HG02938 (cell line): ENCODE results near the gene KIAA2012.
A peak's percentile ranks its signal among the peaks of the same experiment; 100 is the strongest.
"Not testable (repeated sequence)": the region's sequence is repeated elsewhere in the genome, so short reads cannot be mapped to it uniquely, and the experiment has no call there.

Experiments used
- ATAC-seq: cut with Tn5 transposase; IDR thresholded peaks from one replicate; pipeline ENCODE4 v1.9.1; 2021; ENCODE audit warnings: mild to moderate bottlenecking, moderate library complexity; ENCODE audit not compliant: unreplicated experiment

KIAA2012 gene

DNA sequence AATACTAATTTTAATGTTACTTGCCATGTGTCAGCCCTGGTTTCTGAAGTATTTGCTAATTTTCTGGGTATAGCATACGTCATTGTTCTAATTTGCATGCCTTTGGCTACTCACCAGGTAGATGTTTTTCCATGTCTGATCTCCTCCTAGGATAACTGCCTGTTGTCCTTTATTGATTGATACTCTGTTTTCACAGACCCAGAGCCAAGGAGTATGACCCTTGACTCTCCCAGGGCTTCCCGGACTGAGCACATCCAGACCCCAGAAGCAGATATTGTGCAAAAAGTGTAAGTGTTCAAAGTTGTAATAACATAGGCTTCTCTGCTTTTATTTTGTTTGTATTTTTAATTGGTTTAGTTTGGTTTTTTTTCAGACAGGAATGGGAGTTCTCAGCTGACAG lies 111.5 kb downstream of the KIAA2012 start:
- ATAC-seq, result no peak

DNA sequence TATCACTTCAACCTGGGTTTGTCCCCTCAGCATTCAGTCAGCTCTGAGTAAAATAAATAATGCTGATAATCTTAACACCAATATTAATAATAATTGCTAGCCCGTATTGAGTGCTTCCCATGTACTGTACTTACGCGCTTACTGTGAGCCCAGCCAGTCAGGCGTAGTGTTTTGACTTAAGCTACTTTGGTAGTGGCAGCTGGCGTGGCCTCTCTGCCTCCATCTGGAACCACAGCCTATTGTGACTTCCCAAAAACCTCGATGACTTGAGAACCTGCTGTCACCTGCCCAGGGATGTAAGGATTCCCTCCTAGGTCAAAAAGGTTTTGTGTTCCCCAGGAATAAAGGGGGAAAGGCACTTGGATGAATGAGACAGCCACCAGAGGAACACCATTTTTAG lies 112.1 kb downstream of the KIAA2012 start:
- ATAC-seq, result no peak

DNA sequence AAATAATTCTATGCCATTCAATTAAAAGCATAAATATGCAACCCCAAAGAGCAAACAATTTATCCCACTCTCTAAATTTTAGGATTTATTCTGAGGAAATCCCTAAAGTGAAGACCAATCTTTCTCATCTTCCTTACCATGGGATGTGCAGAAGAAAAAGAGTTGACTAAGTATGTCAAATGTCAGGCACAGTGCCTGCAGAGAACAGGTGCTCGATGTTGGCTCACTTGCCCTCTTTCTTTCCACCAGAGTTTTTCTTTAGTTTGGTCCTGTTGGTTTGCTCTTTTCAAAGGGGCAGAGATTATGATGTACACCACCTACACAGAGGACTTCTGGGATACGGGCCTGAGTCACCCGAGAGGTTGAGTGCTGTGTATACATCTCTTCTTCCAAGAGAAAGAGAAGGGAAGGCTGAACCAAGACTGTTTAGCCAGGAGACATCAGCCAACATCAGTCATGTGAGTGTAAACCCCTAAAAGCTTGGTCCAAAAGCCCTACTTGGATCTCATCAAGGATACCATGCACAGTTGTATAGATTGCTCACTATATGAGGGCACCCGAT lies 113.7 kb downstream of the KIAA2012 start:
- ATAC-seq, result no peak

DNA sequence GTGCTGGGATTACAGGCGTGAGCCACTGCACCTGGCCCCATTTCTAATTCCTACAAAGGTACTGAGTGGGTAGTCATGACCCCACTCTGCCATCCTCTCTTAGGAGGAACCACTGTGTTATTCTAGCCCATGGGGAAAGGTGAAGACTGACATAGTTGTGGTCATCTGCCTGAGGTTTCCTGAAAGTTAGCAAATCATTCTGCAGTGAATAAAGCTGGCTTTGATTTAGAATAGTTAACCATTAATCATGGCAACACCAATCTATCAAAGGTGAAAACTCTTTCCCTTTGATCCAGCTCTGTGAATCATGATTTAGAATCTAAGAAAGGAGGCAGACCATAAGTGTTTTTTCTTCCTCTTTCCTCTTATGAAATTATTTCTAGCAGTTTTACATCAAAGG lies 114.5 kb downstream of the KIAA2012 start:
- ATAC-seq, result no peak

DNA sequence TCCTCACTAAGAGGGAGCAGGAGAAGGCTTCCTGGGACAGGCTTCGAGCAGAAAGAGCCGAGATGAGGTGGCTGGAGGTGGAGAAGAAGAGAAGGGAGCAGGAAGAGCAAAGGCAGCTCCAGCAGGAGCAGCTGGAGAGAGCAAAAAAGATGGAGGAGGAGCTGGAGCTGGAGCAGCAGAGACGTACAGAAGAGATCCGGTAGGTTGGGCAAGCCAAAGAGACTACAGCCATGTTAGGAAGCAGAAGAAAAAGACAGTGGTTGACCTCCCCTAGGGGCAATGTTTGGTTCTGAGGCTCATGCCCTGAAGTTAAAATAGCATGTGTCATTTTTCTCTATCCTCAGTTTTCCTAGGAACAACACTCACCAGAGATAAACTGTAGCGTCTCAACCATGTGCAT lies 120.2 kb downstream of the KIAA2012 start:
- ATAC-seq, result no peak

DNA sequence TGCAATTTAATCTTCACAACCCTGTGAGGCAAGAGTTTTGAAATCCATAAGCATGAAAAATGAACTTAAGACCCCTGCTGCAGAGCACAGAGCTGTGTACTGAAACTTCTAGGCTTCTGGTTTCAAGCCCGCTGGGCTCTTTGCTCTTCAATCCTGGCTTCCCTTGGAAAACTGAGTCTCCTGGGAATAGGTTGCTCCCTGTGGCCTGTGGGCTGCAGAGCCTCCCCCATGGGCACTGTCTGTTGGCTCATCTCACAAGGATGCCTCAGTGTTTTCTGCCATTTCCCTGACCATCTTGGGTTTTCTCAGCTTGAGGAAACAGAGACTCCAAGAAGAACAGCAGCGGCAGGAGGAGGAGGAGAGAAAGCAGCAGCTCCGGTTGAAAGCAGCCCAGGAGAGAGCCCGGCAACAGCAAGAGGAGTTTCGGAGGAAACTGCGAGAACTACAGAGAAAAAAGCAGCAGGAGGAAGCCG lies 120.9 kb downstream of the KIAA2012 start:
- no peak for ATAC-seq

DNA sequence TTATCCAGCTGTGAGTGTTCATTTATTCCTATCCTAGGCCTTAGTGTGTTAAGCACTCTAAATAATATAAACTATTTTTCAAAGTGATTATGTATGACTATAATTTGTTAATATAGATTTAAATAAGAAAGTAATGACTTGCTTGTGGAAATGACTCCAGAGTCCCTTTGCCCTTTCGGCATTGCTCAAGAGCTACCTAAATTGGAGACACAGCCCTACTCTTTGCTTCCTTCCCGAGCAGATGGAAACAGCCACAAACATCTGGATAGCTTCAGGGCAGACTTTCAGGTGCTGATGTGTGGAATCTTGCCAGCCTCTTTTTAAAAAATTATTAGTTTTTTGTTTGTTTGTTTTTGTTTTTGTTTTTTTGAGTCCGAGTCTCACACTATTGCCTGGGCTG lies 121.4 kb downstream of the KIAA2012 start:
- no peak for ATAC-seq

DNA sequence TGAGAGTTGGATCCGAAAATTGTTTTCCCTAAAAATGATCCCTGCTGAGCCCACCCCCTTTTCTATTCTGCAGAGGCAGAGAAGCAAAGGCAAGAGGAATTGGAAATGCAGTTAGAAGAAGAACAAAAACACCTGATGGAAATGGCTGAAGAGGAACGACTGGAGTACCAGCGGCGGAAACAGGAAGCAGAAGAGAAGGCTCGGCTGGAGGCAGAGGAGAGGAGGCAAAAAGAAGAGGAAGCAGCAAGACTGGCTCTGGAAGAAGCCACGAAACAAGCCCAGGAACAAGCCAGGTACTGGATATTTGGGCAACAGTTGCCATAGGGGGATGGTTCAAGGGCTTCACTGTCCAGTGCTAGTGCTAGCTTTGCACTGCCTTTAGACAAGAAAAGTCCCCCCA lies 123.7 kb downstream of the KIAA2012 start:
- no peak for ATAC-seq

DNA sequence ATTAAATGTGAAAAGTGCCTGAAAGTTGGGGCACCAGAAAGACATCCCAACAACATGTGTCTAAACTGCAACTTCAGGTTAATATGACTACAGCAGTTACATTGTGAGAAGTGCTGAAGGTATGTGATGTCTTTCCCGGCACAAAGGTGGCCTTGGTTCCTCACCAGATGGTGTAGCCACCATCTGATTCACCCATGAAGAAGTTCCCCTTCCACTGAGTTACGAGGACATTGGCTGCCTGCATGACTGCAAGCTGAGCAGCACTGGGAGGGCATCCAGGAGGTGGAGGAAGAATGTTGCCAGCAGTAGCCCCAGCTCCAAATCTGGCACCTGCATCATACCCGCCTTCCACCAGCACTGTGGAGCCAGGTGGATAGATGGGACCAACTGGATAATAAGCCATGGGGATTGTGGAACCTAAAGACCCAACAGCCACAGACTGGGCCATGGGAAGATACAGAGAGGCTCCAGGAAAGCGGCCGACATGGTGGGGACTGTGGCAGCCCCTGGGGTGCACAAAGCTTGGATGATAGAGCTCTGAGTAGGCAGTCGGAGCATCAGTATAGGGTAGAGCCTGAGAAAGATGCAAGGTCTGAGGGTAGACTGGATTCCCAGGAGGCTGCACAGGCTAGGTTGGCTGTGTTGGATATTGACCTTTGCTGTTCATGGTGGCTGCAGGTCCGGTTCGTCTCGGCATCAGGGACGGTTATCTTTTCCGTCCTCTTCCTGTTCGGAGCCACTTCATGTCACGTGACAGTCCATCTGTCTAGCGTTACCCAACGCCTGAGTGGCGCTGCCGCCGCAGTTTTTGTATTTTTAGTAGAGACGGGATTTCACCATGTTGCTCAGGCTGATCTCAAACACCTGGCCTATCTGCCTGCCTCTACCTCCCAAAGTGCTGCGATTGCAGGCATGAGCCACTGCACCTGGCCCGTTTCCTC lies 128.4 kb downstream of the KIAA2012 start:
- no peak for ATAC-seq

DNA sequence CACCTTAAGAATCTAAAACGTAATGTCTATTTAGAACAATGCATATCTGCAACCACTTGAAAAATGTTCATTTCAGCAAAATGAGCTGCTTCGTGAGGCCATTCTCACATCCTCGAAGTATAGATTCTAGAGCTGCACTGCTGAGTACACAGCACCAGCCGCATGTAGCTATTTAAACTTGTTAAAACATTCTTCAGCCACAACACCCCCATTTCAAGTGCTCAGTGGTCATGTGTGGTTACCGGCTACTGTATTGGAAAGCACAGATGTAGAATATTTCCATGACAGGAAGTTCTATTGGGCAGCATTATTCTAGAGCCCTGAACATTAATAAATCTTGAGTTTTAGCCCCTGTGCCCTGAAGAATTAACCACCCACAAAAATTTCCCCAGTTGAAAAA lies 130.3 kb downstream of the KIAA2012 start:
- no peak for ATAC-seq

DNA sequence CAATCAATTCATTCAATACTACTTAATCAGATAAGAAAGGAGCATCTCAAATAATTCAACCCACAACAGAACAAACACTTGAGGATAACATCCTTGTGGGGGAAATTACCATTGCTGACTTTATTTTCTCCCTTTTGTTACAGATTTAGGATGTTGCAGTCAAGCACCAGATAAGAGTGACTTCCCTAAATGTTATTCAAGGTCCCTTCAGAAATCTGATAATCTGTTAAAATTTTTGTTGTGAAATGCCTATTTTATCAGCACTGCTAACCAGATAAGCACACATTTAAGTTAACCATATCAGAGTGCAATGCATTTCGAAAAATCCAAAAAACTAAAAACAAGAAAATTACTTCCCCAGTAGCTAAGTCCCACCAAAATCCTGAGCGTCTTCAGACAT lies 131.8 kb downstream of the KIAA2012 start:
- no peak for ATAC-seq

DNA sequence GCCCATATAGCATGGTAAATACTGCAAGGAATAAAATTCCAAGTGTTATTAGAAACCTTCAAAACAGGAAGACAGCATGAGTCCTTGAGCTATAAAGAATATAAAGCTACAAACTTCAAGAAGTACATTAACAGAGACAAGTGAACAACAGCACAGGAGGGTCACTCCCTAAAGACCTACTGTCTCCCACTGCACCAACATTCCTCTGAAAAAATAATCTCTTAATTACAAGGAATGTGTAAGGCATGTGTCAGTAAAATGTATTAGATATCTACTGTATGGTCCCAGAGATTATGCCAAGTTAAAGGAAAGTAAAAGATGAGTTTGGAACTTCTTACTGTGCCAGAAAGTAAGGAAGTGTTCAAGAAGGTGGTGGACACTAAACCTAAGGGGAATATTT lies 135.5 kb downstream of the KIAA2012 start:
- no peak for ATAC-seq

DNA sequence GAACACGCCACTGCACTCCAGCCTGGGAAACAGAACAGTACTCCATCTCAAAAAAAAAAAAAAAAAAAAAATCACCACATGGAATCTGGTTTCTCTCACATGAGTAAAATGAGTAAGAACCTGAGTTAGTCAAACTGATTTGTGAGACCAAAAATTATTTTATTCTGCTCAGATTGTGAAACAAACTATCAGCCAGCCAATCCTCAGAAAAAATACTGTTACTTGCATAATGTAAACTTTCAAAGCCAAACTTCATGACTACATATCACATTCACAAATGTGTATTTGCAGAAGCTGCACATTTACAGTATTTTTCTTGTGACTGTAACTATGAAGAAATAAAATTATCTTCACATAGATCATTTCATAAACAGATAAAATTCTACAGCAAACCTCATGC lies 142.1 kb downstream of the KIAA2012 start:
- no peak for ATAC-seq

DNA sequence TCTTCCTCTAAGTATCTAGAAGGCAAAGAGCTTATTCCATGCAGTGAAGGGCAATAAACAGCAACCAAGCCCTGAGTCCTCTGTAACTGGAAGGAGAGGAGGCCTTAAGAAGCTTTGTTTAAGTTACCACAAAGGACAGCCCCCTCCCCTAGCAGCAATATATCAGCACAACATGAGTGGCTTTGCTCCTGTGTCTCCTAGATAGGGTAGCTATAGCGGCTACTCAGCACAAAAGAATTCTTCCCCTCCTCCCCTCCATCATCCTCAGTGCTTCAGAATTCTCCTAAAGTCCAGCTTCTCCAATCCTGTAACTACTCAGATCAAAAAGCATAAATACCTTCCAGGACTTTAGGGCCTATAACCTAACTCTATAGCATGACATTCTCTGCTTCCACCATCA lies 148.8 kb downstream of the KIAA2012 start:
- no peak for ATAC-seq

DNA sequence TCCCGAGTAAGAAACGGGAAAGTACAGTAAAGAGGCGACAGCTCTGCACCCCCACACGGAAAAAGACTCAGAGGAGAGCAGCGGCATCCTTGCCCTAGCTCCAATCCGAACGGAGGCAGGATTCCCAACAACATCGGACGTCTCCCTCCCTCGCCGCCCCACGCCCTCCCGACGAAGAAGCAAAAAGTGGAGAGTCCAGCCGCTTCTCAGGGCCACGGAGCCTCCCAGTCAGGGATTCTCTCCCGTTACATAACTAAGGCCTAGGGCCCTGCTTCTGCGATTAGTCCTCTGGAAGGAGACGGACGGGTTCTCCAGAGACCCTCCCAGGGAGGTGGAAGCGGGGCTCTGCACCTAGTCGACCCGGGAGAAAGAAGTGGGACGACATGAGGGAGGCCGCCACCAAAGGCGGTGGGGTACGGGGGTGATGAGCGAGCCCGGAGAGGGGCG lies 164.8 kb downstream of the KIAA2012 start:
- ATAC-seq, result peak; percentile 46

DNA sequence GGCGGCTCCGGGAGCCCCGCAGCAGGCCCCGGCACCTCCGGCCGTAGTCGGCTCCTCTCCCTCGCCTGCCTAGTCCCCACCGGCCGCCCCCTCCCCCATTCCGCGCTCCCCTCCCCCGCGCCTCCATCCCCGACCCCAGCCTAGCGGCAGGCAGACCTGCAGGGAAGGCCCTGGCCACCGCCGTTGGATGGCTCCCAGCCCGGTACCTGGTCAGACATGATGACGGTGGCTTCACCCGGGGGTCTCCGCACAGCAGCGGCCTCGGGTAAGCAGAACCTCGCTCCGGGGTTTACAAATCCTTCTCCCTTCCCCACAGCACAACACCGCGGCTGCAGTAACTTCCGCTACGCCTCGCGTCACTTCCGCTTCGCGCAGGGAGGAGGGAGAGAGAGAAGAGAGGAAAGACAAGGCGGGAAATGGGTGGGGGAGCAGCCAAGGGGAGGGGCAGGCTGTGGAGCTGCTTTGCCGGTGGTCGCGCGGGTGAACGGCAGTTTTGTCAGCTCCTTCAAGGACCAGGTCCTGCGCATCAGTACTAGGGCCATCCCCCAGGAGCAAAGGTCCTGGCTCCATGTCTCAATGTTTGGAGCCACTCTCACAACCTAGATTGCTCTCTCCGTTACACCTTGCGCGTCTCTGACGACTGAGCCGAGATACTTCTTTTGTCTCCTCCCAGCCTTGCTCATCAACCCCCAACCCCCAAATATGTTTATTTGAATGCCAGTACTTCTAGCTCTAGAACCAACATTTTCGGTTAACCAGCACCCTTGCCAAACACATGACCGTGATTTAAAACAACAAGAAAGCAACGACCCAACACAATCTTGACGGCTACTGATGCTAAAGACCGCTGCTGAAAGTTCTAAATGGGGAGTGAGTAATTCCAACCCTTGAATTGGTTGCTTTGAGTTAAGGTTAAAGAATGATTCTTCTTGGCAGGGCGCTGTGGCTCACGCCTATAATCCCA lies 165.5 kb downstream of the KIAA2012 start, which contains the start of gene SUMO1:
Gene SUMO1, minus strand, starts transcription at position 364 of the 964 bp plus-strand sequence. Its CDS starts 146 bp downstream, at position 218.
- ATAC-seq, result peak; percentile 90

DNA sequence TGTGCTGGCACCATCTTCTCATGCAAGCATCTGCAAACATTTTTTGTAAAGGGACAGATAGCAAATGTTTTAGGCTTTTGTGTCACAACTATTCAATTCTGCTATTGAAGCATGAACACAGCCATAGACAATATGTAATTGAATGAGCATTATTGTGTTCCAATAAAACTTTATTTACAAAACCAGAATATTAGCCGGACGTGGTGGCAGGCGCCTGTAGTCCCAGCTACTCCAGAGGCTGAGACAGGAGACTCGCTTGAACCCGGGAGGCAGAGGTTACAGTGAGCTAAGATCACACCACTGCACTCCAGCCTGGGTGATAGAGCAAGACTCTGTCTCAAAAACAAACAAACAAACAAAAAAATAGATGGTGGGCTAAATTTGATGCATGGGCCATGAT lies 174.7 kb downstream of the KIAA2012 start:
- ATAC-seq, result not testable (repeated sequence)

DNA sequence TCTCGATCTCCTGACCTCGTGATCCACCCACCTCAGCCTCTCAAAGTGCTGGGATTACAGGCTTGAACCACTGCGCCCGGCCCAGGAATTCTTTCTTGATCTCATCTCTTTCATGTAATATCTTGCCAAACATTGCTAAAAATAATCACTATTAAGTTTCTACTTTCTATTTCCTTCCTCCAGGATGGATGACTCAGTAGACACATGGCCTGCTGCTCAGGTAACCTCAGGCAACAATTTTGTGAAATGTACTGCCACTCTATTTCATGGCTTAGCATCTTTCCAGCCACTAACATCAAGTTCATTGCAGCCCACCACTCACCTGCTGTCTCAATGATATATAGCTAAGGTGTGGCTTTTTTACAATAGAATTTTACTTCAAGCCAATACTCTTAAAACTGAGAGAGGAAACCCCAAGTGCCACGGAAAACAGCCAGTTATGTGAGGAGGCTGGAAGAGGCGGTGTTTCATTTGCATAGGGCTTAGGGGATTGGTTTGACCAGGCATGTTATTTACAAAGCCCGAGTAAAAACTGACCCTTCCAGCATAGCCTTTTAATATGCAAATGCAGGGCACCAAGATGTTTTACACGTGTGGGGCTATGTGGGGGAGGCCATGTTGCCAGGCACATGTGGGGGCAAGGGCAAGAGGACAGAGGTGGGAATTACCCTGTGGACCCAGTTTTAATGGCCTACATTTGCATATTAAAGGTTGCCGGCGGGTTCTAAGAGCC lies 176.6 kb downstream of the KIAA2012 start:
- no peak for ATAC-seq

DNA sequence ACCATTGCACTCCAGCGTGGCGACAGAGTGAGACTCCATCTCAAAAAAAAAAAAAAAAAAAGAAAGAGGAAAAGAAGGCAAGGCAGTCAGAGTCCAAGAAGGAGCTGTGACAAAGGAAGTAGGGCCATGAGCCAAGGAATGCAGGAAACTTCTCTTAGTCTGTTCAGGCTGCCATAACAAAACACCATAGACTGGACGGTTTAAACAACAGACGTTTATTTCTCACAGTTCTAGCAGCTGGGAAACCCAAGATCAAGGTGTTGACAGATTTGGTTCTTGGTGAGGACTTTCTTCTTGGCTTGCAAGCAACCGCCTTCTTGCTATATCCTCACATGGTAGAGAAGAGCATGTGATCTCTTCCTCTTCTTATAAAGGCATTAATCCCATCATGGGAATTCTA lies 178.4 kb downstream of the KIAA2012 start:
- ATAC-seq, result no peak
